Measurements from ENCODE around the gene RAB17.
"Not testable (repeated sequence)": the region's sequence is repeated elsewhere in the genome, so short reads cannot be mapped to it uniquely, and the experiment has no call there.

RAB17 gene

DNA sequence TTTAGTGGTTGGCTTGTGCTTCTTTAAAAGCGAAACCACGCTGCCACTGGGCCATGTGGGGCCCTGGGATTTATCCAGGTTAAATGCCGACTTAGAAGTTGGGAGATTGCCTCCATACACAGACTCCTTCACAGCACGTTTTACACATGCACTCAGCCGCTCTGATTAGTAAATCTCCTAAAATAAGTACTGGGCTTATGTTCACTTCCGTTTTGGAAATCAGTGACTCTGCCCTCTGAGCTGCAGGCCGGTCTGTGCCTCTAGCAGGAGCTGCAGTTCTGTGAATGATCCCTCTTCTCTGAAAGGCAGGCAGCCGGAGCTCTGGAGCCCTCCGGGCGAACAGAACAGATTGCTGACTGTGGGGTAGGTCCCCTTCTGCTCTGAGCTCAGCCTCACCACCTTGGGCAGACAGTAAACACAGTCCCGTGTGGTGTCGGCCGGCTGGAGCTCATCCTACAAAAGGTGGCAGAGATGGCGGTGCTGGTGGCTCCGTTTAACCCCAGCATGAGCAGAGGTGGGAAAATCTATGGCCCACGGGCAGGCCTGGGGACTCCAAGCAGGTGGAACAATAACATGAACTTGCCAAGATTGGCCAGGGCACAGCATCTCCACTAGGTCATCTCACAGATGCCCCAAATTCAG is 9.8 kb upstream of the RAB17 start:
- in situ Hi-C loops (cut with MboI; ENCODE audit: low sequenced_read_pairs): no loop called here

DNA sequence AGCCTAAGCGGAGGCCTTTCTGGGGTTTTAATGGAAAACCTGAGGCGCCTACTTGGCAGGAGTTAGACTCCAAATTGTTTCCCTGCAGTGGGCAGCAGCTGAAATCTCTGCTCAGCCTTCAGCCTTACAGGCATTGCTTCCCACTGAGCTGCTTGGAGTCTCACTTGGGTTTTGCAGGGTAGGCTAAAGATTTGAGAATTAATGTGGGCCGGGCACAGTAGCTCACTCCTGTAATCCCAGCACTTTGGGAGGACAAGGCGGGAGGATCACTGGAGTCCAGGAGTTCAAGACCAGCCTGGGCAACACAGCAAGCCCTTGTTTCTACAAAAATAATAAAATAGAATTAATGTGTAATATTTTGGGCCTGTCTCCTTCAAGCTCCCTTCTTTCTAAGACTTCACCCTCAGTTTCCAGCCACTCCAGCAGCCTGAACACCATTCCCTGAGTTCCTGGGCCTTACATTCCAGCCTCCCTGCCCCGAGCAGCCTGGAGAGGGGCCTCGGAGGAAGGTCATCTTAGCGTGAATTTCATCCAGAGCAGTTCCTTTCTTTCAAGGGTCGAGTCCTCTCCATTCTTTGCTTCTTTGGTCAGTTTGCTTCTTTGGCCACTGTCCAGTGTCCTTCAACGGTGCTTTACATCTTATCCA is 9.1 kb upstream of the RAB17 start:
- in situ Hi-C loops (cut with MboI; ENCODE audit: low sequenced_read_pairs): no loop called here

DNA sequence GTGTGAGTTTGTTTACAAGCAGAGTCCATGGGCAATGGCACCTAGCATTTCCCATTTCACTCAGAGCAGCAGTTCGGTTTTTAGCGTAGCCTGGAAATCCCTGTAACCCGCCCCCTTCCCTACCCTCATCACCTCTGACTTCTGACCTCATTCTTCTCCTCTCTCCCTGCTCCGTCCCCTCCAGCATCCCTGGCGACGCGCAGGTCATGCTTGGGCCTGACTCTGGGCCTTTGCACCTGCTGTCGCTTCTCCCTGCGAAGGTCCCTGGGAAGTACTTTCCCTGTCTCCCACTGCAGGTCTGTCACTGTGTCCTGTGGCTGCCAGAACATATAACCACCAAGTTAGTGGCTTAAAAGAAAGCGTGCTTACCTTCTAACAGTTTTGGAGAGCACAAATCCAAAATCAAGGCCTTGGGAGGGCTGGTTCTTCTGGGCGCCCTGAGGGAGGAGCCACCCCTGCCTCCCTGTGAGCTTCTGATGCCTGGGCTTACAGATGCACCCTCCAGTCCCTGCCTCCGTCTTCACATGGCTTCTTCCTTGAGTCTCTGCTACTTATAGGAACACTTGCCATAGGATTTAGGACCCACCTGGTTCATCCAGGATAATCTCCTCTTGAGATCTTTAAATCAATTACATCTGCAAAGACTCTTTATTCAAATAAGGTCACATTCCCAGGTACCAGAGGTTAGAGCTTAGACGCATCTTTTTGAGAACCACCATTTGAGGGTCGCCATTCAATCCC is 8.1 kb upstream of the RAB17 start:
- in situ Hi-C loops (cut with MboI; ENCODE audit: low sequenced_read_pairs): no loop called here

DNA sequence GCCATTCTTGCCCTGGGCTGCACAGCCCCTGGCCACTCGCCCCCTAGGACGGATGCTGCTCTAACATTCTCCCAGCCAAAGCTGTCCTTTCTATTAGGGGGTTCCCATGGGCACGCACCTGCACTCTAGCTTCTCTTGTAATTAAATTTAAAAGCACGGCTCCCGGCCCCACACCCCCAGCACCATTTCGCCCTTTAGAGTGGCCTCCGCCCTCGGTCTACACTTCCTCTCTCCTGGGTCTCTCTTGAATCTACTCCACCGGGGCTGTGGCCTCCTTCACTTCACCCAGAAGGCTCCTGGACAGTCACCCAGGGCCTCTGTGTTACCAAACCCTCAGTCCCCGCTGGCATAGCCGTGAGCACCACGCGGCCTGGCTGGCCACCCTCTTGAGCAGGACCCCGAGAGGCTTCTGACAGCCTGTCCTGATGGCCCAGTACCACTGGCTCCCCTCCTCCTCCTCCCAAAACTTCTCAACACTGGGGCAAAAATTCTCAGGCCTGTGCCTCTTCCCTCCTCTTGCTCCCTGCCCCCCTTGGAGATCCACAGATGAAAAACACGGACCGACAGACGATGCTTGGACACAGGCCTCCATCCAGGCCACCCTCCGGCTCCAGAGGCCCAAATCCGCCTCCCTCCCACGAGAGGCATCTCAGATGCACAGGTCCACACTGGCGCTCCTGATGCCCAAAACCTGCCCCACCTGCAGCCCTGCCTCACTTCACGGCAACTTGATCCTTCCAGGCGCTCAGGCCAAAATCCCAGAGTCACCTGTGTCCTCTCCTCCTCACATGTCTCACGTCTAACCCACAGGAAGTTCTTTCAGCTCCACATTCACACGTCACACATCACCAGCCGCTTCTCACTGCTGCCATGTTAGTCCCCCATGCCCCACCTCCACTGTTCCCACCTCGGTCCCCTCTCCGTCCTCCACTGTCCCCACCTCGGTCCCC is 6.9 kb upstream of the RAB17 start:
- in situ Hi-C loops (cut with MboI; ENCODE audit: low sequenced_read_pairs): no loop called here

DNA sequence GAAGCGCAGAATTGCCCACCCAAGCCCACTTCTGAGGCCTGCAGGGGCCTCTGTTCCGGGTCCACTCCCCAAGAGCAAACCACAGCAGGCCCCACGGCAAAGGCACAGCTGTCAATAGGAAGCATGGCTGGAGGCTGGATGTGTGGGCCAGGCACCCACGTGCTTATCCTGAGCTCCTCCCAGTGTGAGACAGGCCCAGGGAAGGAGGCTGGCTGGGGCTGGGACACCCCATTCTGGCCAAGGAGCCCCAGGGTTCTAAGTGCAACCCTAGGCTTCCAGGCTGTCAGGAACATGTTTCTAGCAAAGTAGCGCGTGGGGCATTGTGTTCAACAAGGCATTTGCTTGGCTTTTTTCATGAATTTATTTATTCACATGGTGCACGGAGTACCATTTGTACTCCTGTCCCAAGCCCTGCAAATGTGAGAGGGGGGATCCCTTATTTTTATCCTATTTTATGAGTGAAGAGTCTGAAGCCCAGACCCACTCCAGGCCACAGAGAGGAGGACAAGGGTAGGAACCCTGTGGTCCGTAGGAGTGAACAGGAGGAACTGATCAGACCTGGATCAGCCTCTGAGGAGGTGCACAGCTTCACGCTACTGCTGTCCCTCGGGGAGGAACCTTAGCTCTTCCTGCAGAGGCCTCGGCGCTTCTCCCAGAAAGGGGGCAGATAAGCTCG is 6.1 kb upstream of the RAB17 start:
- in situ Hi-C loops (cut with MboI; ENCODE audit: low sequenced_read_pairs): no loop called here

DNA sequence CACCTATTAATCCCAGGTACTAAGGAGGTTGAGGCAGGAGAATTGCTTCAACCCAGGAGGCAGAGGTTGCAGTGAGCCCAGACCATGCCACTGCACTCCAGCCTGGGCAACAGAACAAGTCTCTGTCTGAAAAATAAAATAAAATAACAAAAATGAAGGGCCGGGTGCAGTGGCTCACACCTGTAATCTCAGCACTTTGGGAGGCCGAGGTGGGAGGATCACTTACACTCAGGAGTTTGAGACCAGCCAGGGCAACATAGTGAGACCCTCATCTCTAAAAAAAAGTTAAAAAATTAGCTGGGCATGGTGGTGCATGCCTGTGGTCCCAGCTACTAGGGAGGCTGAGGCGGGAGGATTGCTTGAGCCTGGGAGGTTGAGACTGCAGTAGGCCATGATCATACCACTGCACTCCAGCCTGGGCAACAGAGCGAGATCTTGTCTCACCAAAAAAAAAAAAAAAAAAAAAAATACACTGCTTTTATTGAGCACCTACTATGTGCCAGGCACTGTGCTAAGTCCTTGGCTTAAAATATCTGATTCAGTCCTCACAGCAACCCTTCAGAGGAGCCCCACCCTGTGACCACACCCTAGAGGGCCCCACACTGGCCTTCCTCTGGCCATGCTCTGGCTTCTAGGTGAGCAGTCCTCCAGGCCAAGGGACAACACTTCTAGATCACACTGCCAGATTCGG is 5.4 kb upstream of the RAB17 start:
- in situ Hi-C loops (cut with MboI; ENCODE audit: low sequenced_read_pairs): not testable (repeated sequence)

DNA sequence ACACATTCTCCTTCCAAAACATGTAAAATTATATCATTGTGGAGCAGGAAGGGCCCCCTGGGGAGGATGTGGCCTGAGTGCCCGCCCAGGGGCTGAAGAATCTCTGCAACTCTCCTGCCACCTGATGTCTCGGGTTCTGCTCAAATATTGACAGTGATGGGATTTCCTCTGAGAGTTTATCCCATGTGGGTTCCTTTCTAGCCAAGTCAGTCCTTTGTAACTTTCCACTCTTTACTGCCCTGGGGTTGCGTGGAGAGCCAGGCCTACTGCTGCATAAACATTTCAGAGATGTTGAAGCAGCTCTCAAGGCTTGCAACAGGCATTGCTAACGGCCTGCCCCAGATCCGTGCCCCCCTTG is 4.0 kb upstream of the RAB17 start:
- in situ Hi-C loops (cut with MboI; ENCODE audit: low sequenced_read_pairs): no loop called here

DNA sequence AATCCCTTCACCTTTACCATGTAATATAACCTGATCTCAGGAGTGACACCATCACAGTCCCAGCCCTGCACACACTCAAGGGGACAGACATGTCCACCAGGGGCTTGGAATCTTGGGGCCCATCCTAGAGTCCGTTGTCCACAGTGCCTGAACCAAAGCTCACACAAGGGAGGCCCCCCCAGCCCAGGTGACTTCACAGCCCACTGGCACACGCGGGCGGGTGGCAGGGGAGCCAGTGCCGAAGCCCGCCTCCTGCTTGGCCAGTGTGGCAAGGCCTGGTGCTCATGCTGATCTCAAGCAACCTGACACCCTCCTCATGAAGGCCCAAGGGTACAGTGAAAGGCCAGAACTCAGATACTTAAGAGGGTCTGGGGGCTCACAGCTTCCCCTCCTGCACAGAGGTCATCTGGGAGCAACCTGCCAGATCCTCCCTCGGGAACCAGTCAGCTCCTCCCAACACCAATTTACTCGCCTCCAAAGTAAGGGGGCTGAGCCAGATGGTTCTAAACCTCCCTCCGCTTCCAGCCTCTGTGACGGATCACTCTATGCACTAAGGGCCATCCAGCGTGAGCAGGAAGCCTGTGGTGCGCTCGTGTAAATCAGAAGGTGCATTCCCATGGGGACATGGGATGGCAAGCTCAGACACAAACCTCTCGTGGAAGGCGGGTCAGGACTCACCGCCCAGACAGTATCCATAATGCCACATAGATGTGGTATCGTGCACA is 3.2 kb upstream of the RAB17 start:
- in situ Hi-C loops (cut with MboI; ENCODE audit: low sequenced_read_pairs): no loop called here

DNA sequence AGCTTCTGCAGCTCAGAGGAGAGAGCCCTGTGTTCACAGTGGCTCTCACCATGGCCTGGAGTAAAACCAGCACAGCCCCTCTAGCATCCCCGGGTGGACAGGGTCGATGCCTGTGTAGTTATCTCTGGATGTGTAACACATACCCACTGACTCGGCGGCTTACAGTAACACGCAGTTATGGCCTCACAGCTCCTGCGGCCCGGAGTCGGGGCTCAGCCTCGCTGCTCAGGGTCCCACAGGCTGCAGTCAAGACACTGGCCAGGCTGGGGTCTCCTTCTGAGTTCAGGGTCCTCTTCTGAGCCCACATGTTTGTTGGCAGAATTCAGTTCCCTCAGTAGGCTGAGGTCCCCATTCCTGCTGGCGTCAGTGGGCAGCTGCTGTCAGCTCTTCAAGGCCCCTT is 2.5 kb upstream of the RAB17 start:
- in situ Hi-C loops (cut with MboI; ENCODE audit: low sequenced_read_pairs): no loop called here

DNA sequence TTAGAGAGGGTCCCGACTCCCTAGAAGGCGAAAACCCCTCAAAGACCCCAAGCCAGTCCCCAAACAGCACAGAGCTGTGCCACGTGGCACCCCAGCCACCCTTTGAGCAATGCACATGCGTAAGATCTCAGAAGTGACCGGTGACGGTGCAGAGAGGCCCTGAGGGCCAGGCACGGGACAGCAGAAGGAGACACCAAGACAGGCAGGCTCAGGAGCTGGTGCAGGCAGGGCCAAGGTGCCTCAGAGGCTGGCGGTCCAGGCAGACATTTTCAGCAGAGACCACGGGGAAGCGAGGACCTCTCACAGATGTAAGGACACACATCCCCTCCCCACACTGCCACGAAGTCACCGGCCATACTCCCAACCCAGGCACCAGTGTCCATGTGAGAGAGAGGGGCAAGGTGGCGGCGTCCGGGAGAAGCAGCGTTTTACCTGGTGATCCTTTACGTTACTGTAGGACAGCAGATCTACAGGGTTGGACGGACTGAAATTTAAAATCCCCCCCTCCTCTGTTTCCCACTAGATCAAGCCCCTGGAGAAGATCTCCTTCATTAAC is 2.0 kb upstream of the RAB17 start:
- in situ Hi-C loops (cut with MboI; ENCODE audit: low sequenced_read_pairs): no loop called here

DNA sequence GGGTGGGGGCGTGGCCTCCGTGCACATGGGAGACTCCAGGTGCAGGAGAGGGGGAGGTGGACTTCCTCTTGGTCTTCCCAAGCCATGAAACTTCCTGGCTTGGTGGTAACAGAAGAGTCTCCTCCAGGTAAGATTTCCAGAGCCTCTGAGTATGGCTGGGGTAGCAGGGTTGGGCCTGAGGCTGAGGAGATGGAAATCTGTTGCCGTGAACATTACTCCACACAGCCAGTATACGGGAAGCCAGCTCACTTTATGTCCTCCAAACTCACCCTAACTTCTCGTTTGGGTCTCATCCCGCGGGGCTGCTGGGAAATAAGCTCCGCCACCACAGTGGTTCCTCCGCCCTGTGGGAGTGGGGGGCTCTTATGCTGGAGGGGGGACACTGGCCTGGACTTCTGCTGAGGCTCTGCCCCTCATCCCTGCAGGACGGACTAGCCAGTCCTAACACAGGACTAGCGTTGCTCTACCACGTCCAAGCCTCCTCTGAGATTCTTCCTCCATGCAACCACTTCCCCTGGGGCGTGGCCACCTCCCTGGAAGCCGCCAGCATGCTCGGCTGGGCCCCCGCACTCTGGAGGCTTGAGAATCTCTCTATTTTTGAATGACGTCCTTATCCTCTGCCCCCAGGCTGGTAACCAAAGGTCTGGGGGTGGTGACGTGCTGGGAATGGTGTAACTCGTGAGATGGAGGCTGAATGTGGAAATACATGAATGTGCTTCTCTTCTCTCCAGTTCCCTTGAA is 777 bp upstream of the RAB17 start:
- in situ Hi-C loops (cut with MboI; ENCODE audit: low sequenced_read_pairs): no loop called here

DNA sequence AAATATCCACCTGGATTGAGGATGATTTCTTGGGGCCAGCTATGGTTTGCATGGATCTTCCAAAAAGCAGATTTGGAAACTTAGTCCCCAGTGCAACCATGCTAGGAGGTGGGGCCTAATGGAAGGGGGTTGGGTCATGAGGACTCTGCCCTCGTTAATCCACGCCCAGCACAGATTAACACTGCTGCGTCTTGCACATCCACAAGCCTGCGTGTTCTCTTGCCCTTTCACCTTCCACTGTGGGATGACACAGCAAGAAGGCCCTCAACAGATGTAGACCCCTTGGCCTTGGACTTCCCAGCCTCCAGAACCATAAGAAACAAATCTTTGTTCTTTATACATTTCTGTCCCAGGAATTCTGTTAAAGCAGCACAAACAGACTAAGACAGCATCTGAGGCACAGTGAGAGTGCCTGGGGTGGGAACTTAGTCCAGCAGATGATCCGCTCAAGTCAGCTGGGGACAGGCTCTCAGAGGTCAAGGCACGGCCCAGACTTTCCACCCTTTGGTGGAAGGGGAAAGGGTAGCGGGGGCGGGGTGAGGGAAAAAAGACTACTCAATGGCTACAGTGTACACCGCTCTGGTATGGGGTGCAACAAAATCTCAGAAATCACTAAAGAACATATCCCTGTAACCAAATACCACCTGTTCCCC is 2.4 kb downstream of the RAB17 start:
- in situ Hi-C loops (cut with MboI; ENCODE audit: low sequenced_read_pairs): no loop called here

DNA sequence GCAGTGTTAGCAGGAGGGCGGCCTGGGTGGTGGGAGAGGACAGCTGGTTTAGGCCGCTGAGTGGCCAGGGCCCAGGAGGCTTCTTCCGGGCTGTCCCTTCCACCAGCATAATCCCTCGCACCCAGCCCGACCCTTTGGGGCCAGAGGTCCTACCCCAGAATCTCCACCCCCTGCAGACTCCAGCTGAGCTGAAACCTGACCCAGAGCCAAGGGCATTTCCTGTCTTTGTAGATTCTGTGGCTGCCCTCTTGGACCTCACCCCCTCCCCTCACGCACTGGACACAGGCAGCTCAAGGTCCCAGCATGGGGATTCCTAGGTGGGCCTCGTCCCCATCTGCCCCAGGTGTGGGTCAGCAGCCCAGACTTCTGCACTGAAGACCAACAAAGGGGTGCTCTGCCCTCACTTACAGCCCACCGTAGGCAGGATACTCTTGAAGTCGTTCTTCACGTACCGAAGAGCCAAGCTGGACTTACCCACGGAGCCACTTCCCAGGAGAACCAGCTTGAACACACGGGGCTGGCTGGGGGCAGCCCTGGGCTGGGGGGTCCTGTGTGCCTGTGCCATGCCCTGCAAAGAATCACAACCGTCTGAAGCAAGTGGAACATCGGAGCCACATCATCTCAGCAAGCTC is 4.8 kb downstream of the RAB17 start:
- in situ Hi-C loops (cut with MboI; ENCODE audit: low sequenced_read_pairs): no loop called here

DNA sequence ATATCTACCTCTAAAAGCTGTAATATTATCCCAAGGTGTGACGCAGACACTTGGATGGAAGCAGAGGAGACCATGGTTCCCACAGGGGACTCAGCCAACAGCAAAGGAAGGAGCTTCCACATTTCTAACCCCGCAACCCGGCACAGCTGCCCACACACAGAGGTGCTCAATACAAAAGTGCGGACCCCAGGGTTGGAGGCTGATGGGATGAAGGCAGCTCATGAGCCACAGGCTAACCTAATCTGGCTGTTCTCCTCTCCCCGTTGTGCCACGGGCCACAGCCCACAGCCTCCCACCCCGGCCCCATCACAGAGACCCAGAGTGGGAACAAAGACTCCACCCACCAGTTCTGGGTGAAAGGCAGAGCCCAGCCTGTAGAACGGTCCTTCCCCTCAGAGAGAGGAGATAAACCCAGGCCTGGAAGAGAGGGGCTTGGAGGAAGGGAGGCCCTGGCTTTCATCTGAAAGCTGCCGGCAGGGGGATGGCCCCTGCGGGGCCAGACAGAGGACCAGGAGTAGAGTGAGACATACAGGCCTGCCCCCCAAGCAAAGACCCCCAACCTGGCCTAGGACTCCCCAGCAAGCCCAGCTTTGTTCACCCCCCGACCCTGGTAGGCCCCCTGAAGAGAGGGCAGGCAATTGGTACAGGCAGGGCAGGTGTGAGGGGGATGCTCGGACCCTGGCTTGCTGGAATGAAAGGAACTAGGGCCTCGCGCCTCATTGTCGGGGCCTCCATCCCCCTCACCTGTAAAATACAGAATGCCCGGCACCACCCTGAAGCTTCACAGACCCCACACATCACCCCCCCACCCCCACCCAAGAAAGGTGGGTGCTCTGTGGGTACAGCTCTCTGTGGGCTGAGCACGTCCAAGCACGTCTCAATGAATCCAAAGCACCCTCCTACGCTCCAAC is 6.9 kb downstream of the RAB17 start:
- in situ Hi-C loops (cut with MboI; ENCODE audit: low sequenced_read_pairs): no loop called here

DNA sequence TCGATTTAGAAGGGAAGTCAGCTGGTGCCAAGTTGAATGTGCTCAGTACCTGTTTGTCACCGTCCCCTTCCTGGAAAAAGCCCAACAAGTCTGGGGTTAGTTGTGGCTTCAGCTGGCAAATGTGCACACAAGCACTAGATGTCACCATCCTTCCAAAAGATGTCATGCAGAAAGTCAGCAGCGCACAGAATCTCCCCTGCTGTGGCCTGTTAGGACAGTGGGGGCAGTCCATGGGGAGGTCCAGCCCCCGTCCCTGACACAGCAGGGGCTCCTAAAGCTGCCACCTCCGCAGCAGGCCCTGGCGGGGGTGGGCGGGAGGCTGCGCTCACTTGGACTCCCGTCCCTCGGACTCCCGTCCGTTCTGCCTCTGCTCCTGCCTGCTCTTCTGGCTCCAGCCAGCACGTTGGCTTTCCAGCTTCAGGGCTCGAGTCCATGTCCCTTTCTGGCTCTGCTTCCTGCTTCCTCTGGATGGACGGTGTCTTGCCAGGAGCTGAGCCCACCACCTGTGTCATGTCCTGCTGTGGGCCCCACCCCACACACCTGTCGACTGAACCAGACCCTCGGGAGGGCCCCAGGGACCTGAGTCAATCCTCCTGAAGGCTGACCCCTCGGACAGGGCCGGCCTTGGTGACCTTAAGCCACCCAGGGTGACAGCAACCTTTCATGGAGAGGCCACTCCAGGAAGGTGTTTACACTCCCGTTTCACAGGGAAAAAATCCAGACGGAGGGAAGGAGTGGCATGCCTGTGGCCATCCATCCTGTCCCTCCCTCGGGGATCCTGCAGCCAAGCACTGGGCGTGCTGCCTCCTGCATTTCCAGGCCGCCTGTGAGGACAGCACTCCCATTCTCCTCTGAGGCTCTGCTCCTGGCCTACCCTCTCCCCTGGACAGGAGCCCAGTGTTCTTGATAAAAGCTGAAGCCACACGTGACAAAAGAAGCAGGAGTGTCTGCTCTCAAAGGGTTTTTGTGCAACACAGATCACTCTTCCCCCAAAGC is 8.5 kb downstream of the RAB17 start:
- in situ Hi-C loops (cut with MboI; ENCODE audit: low sequenced_read_pairs): no loop called here
